ENCODE data around the gene SYT15B.
"Not testable (repeated sequence)": the region's sequence is repeated elsewhere in the genome, so short reads cannot be mapped to it uniquely, and the experiment has no call there.

SYT15B gene

DNA sequence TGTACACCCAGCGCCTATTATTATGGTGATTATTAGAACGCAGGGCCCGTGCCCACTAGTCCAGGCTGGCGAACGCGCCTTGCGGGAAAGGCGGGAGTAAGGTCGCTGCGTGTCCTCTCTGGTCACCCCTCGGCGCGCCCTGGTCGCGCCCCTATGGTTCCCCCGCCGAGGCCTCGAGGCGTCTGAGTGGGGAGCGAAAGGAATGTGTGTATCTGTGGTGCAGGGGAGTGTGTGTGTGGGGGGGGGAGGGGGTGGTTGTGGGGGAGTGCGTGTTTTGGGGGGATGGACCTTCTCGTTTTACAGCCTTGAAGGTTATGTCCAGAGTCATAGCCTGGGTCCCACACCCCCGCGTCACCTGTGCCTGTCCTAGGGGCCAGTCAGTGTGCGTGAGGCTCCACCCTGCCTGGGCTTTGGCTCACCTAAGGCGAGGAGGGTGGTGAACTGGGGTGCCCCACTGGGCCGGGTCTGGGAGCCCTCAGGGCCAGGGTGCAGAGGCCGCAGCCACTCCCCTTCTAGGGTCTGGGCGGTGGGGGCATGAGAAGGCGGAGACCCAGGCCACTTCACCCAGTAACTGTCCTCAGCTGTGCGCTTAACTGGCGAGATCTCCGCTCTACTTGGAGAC lies at the start of gene SYT15B:
TSS of gene SYT15B (minus strand) at position 39 of the 622 bp plus-strand sequence. CDS start 952 bp downstream, outside the sequence.
- DNase-seq, result not testable (repeated sequence)

DNA sequence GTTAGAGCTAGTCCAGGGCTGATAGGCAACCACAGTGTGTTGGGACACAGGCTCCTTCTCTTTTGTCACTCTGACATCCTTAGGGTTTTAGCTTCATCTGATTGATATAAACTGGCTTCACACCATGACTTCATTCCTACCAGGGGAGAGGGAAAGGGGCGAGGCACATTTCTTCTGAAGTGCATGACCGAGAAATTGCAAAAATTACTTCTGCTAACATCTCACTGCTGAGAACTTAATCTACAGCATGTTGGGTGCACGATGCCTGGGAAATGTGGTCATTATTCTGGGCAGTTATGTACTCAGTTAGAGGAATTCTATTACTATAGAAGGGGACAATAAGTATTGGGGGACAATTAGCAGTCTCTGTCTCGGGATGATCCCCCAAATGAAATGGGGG lies 16.2 kb upstream of the SYT15B start:
- DNase-seq, result not testable (repeated sequence)

DNA sequence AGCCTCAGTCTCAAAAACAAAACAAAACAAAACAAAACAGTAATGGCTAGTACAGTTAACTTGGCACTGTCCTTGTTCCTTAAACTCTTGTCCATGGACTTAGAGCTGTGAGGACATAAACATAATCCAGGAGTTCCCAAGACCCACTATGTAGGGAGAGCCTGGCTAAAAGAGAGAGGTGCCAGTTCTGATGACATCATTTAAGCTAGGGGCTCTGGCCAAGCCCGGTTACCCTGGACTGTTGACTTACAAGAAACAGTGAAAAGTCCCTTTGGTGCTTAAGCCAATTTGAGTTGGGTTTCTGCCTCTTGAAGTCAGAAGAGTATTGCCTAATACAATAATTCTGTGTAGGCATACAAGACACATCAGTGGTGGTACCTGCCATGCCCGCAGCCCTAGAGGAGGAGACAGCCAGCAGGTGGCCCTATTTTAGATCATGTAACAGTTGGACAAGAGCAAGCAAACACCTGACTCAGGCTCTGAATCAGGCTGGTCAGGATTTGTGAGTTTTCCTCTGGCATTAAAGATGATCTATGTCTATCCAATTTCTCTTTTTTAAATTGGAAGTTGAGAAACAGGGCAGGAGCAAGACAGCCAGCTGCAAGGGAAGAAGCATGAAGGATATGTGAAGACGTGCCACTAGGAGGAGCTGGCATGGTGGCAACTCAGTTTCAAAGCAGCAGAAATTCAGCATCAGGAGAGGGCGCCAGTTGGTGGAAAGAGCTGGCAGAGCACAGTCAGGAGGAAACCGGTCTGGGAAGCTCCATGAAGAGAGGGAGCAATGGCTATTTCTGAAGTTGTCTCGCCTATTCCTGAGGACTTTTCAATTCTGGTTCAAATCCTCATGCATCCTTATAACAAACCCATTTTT lies 12.2 kb upstream of the SYT15B start:
- not testable (repeated sequence) for DNase-seq

DNA sequence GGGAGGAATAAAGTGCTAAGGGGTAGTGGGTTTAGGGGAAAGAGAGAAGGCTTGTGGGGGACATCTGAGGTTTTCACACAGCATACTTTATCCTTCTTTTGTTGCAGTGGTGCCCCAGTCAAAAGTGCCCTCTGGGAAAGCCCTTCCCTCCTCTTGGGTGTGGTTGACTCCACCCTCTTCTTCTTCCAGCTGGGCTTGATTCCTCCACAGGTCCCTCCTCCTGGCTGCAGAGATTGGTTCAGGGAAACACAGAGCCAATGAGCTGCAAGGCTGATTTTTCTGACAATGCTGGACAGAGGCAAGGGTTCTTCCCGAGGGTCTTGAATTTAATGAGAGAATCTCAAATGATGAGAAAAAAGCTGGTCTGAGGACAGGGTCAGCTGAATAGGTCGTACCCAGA lies 7.4 kb upstream of the SYT15B start:
- DNase-seq, result not testable (repeated sequence)

DNA sequence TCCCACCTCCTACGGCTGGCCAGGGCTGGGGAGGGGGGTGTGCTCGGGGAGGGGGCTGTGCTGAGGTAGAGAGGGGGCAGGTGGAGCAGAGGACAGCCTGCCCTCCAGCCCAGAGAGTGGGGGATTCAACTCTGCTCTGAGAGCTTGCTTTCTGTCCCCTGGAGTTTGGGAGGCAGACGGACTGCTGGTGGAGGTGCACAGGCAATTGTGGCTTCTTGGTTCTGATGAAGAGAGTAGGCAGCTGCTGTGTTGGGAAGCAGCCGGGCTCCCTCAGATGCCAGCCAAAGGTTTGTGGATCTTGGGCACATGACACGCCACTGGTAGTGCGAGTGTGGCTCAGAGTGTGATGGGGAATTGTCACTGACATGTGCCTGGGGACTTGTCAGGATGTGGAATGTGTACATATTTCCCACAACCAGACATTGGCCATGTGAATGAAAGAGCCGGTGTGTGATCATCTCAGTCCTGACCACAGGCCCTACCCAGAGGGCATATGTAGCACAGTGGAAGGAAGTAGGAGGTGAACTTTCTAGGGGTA lies 5.3 kb upstream of the SYT15B start:
- not testable (repeated sequence) for DNase-seq

DNA sequence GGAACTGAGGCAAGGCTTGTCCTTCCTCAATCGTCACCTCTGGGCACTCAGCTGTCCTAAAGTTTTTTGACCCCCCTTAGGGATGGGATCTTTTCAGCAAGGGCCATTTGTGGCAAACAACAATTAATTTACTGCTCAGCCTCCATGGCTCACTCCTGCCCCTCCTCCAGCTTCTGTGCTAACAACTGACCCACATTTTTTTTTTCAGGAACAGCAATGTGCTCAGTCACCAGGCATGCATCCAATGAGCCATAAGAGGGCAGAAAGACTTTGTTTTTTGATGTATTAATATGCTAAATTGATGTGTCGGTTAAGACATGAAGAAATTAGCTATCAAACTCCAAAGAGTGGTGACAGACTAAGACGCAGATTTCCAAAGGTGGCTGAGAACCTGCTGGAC lies 4.7 kb upstream of the SYT15B start:
- DNase-seq, result not testable (repeated sequence)

DNA sequence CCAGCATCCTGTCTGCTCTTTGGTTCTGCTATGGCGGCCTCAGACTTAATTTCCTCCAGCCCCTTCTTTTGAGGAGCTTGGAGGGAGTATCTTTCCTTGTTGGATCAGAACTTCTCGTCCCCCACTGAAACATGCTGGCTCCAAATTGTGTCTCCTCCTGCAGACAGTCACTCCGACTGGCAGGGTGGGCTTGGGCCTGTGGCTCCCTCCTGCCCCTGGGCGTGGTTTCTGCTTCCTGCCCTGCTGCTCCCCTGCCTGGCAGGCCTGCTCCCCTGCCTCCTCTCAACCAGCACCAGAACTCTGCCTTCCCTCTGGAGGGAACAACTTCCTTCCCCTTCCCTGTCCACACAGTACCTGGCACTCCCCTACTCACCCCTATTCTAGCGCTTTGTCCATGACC lies 3.8 kb upstream of the SYT15B start:
- DNase-seq, result not testable (repeated sequence)

DNA sequence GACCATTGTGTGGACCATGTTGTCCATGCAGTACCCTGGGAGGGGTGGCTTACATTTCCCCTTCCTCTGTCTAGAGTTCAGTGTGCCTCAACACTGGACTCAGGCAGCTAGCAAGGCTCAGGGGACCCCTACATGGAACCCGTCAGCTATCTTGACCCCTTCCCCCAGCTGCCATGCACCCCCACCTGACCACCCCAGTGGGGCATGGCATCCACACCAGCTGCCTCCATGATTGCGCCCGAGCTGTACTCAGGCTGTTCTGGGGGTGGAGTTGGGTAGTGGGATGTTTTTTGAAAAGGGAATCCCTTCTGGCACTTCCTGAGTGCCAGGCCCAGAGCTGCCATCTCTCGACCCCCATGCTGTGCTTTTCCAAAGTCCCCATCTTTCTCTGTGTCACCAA lies 1.8 kb upstream of the SYT15B start:
- DNase-seq, result not testable (repeated sequence)

DNA sequence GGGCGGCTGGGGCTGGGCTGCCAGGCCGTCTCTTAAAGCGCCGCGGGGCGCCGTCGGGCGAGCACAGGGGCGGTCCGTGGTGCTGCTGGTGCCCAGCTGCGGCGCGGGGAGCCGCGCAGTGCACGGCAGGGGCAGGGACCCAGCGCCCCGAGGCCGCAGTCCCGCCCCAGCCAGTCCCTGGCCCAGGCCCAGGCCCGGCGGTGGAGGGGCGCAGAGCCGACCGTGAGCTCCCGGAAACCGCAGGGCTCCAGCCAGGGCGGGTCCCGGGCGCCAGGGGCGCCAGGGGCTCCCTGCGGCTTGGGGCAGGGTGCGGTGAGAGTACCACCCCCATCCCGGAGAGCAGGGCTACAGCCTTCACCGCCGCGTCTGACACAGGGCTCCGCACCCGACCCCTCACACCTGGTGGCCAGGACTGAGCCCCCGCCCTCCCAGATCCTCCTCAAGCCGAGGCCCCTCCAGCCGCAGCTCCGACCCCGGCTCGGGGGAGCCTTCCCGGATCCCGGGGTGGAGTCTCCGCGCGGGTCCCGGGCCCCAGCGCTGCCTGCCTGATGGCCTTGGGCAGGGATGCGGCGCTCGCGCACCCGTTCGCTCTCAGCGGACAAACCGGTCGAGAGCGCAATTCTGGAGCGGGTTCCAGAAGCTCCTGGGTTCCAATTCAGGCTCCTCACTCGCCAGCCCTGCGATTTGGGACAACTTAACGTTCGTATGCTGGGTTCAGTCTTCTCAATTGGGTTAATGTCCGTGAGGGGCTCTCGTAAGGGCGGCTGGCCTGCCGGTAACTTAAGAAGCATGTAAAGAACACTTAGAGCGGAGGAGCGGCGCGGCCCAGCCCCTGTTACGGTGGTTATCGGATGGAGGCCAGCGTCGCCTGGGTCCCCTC lies 478 bp downstream of the SYT15B start:
- DNase-seq, result not testable (repeated sequence)

DNA sequence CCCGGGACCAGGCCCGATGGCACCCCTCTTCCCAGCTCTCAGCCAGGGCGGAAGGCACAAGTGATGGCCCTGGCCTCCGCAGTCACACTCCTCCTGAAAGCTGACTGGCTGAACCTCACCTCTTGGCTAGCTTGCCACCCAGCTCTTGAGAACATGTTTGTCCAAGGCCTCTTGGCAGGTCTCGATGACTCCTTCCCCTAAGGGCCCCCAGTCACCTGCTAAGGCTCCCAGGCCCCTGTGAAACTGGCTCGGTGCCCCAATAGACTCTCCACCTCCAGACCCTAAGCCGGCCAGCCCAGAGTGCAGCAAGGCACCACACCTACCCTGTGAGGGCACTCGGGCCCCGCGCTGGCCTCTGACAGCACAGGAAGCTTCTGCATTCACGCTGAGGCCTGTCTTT lies 4.5 kb downstream of the SYT15B start:
- DNase-seq, result not testable (repeated sequence)

DNA sequence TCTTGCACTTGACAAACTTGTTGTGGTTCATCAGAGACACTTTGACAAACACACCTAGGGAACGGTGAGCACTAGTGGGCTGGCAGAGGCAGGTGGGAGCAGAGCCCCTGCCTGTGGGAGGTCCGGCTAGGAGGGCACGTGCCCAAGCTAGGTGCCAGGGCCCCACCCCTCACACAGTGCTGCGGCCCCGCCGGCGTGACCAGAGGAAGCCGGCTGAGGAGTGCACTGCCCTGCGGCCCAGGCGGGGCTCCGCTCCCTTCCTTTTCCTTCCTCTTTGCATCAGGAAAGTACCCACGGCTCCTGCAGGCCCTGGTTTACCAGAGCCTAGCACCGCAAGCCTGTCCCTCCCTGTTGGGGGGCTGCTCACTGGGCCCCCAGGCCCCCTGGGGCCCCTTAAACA lies 7.2 kb downstream of the SYT15B start:
- not testable (repeated sequence) for DNase-seq

DNA sequence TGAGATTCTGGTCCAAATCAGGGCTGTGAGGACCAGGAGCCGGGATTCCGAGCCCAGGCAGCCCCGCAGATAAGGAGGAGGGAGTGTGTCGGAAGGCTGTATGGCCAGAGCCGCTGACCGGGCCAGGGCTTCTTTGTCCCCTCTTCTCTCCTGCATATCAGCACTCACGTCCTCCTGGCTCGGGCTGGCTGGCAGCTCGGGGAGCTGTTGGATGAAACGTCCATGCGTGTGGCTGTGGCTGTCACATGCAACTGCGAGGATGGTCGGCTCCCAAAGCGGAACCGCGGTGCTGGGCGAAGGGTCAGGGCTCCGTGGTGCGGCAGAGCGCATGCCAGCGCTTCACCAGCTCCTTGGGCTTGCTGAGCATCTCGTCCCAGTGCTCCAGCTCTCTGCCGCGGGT lies 9.5 kb downstream of the SYT15B start:
- not testable (repeated sequence) for DNase-seq

DNA sequence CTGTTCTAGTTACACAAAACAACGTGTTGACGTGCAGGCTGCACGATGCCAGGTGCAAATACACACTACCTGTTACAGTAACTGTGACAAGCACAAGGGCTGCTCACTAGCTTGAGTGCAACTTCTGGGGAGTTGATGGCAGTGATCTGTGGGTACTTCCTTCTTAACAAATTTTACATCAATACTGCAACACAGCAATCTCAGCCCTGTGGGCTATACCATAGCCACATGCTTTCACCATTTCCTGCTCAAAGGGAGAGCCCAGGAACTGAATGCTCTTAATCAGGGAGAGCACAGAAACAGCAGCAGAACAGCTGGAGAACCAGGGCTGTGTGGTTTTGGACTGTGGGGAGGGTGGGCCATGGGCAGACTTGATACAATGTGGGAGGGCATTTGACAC lies 10.2 kb downstream of the SYT15B start:
- not testable (repeated sequence) for DNase-seq

DNA sequence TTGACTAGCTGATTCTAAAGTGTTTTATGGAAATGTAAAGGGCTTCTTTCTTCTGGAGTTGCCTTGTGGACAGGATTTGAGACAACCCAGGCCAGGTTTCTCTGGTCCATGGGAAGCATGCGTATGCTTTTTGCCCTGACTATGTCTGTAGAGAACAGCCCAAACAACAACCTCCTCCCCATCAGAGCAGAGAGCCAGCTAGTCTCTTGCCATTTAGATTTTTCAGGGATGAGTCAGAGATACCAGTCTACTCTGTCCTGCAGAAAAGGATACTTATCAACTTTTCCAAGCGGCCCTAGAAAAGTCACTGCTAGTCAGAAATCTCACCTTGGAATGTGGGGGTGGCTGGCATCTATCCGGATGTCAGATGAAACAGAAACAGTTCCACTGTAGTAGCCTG lies 11.6 kb downstream of the SYT15B start:
- not testable (repeated sequence) for DNase-seq

DNA sequence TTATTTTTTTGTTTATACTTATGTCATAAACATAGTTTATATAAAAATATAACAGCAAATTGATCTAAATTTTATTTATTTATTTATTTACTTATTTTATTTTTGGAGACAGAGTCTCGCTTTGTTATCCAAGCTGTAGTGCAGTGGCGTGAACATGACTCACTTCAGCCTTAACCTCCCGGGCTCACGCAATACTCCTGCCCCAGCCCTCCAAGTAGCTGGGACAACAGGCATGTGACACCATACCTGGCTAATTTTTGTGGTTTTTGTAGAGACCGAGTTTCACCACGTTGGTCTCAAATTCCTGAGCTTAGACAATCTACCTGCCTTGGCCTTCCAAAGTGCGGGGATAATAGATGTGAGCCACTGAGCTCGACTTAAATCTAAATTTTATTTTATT lies 13.0 kb downstream of the SYT15B start:
- not testable (repeated sequence) for DNase-seq

DNA sequence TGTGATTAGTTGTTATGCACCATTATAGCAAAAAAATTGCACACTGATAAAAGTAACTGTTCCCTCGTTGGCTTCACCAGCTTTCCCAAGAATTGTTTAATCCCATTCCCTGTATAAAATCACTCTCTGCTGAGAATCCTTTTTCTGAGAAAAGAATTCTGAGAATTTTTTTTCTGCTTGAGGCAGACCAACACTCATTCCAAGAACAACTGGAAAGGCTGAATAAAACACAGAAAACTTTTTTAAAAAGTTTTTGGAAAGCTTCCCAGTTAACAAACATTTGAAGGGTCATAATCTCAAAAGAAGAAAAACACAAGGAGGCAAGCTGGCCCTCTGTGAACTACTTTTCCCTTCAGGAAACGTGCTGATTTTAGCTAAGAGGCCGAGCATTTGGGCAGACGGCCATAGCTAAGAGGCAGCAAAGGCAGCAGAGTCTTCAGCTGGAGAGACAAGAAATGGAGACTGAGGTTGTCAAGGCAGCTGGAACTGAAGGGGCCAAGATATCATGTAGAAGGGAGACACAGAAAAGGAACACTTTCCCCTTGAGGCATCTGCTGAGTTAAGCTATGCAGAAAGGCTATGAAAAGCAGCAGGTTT lies 16.5 kb downstream of the SYT15B start:
- not testable (repeated sequence) for DNase-seq

DNA sequence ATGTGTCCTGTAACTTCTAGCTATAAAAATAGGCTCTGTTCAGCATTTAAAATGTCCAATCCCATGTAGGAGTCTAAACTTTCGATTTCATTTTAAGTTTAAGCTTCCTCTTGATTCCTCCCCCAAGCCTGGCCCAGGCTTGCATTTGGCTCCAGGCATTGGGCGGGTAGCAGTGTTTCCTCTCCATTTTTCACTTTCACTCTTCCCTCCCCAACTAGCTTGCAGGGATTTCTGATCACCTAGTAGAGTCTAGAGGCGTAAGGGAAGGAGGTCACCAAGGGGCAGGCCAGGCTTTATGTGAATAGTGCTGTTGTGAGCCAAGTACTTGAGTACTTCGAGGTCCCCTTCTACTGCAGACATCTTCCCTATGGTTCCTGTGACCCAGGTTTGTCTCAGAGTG lies 18.5 kb downstream of the SYT15B start:
- not testable (repeated sequence) for DNase-seq

DNA sequence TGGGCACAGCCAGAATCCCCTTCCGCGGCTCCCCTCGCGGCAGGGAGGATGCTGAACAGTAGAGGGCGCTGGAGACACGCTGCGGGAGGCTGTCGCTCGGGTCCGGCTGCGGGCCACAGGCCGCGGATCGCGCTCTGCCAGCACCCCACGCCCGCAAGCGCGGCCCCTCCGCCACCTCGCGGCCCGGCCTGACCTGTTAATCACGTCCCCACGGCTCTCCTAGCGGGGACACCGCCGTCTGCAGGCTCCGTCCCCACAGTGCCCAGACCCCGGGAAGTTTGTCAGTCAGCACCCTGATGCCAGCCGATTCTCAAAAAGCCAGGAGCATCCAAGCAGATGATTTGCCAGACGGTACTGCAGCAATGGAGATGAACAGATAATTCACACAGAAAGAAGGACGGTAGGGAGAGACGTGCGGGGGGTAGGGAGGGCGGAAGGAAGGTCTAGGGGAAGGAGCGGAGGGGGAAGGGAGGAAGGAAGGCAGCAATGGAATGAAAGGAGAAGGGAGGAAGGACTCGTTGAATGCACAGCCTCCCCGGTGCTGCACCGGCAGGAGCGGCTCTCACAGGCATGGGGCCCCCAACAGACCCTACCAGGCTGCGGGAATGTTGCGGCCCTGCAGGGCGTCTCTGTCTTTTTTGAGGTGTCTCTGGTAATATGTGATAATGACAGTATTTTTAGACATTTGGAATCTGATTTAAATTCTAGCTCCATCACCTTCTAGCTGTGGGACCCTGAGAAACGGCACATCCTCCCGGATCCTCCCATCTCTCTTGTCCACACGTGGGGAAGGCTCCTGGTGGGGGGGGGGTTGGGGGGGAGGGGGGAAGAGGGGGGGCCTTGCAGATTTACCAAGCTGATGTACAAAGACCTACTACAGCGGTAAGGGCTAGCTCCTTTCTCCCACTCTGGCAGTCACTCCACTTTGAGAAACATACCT lies 19.5 kb downstream of the SYT15B start:
- not testable (repeated sequence) for DNase-seq

DNA sequence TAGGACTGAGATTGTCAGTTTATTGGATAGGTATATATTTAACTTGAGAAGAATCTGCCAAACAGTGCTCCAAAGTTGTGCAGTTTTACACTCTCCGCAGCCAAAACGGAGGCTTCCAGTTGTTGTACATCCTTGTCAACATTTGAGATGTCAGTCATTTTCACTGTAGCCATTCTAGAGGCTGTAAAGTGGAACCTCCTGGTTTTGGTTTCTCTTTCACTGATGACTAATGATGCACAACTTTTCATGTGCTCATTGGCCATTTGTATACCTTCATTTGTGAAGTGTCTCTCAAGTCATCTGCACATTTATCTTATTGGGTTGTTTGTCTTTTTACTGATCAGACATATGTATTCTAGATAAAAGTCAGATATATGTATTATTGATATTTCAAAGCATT lies 22.5 kb downstream of the SYT15B start:
- not testable (repeated sequence) for DNase-seq

DNA sequence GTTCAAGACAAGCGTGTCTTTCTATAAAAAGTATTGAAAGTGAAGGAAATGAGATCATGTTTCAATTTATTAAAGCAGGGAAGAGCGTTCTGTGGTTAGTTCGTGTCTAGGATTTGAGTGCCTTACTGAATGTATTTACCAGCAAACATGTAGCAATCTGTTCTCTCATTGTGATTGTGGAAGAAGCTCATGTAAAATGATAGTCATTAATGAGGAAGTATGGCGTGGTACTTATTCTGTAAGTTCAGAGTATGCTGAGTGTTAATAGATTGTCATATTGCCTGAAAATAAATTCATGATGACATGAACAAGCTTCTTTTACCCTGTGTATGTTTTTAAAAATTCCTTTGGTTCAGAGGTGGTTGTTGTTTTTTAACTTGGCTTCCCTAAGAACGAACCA lies 32.5 kb downstream of the SYT15B start:
- DNase-seq, result not testable (repeated sequence)

DNA sequence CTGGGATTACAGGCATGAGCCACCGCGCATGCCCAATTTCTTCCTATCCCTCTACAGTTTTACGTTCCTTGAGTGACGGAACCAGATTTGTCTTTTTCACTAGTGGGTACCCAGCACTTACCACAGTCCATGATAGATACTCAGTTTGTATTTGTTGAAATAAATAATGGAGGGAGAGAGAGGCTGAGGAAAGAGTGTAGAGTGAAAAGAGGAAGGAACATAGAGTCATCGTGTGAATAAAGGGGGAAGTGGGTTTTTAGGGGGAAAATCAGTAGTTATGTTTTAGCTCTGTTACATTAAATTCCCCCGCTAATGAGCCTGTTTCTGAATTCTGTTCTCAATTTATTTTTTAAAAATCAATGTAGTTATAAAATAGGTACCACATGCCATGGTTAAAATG lies 37.7 kb downstream of the SYT15B start:
- DNase-seq, result not testable (repeated sequence)

Data from SHP77 (cell line).